ENCODE measurements around the gene CLINT1.

Gene CLINT1

GRCh38 chr5:157902449-157903116 is 43.6 kb upstream of the CLINT1 start:
- Histone ChIP-seq H2AFZ (ENCODE audit: low read depth, low read length) (no peak overlapping the region), H4K20me1 (ENCODE audit: insufficient read depth, low read length) (no peaks in the 10 kb centered on the region)

GRCh38 chr5:157900644-157901043 is 41.7 kb upstream of the CLINT1 start:
- Histone ChIP-seq H3K9me3 (ENCODE audit: insufficient read depth, low read length) (no peaks in the 10 kb centered on the region), H3K27me3 (ENCODE audit: low read depth, low read length) (no peaks in the 10 kb centered on the region), H3K9ac (ENCODE audit: low read length) (no peak overlapping the region), H3K27ac (ENCODE audit: low read length) (no peak overlapping the region), H4K20me1 (ENCODE audit: insufficient read depth, low read length) (no peaks in the 10 kb centered on the region), H3K79me2 (ENCODE audit: low read length) (no peaks in the 10 kb centered on the region), H3K4me2 (ENCODE audit: low read length) (no peak overlapping the region), H3K36me3 (replicated peaks; ENCODE audit: low read depth, low read length) (no peaks in the 10 kb centered on the region), H3K4me1 (ENCODE audit: low read length) (0 out of 2 replicates have a peak, but pooled peaks cover 3% of the 10 kb centered on the region), H2AFZ (ENCODE audit: low read depth, low read length) (peak overlapping the region; percentile 65), H3K4me3 (ENCODE audit: low read length) (no peak overlapping the region)
- TF ChIP-seq EZH2phosphoT487 (IDR thresholded peaks at IDR 0.05; ENCODE audit: low read depth) = no peak
- TF ChIP-seq CTCF (IDR thresholded peaks at IDR 0.05; ENCODE audit: low read depth, low read length) = no peak

More at GRCh38 chr5:157902449-157903116, 43.6 kb upstream of the CLINT1 start:
- TF ChIP-seq EZH2phosphoT487 (IDR thresholded peaks at IDR 0.05; ENCODE audit: low read depth) (no peak), CTCF (IDR thresholded peaks at IDR 0.05; ENCODE audit: low read depth, low read length) (no peak)
- H3K4me1 ChIP-seq (ENCODE audit: low read length) = 0 out of 2 replicates have a peak, but pooled peaks cover 3% of the 10 kb centered on the region
- H3K36me3 ChIP-seq (replicated peaks; ENCODE audit: low read depth, low read length) = no peaks in the 10 kb centered on the region
- no peak overlapping the region for H3K4me3 ChIP-seq (ENCODE audit: low read length)
- no peak overlapping the region for H3K9ac ChIP-seq (ENCODE audit: low read length)
- H3K27me3 ChIP-seq (ENCODE audit: low read depth, low read length) = no peaks in the 10 kb centered on the region
- H3K4me2 ChIP-seq (ENCODE audit: low read length) = no peak overlapping the region
- no peak overlapping the region for H3K27ac ChIP-seq (ENCODE audit: low read length)
- no peaks in the 10 kb centered on the region for H3K9me3 ChIP-seq (ENCODE audit: insufficient read depth, low read length)
- no peaks in the 10 kb centered on the region for H3K79me2 ChIP-seq (ENCODE audit: low read length)

GRCh38 chr5:157893611-157894010 is 34.7 kb upstream of the CLINT1 start:
- H3K4me1 ChIP-seq (ENCODE audit: low read length) = peaks cover 22% of the 10 kb centered on the region
- no peaks in the 10 kb centered on the region for H3K79me2 ChIP-seq (ENCODE audit: low read length)
- H4K20me1 ChIP-seq (ENCODE audit: insufficient read depth, low read length) = no peaks in the 10 kb centered on the region
- no peak overlapping the region for H3K4me3 ChIP-seq (ENCODE audit: low read length)
- H3K36me3 ChIP-seq (replicated peaks; ENCODE audit: low read depth, low read length) = no peaks in the 10 kb centered on the region
- H3K27ac ChIP-seq (ENCODE audit: low read length) = no peak overlapping the region
- no peak overlapping the region for H2AFZ ChIP-seq (ENCODE audit: low read depth, low read length)
- TF ChIP-seq EZH2phosphoT487 (IDR thresholded peaks at IDR 0.05; ENCODE audit: low read depth) (no peak), CTCF (IDR thresholded peaks at IDR 0.05; ENCODE audit: low read depth, low read length) (no peak)
- H3K4me2 ChIP-seq (ENCODE audit: low read length) = no peak overlapping the region
- H3K9me3 ChIP-seq (ENCODE audit: insufficient read depth, low read length) = no peaks in the 10 kb centered on the region
- no peak overlapping the region for H3K9ac ChIP-seq (ENCODE audit: low read length)
- H3K27me3 ChIP-seq (ENCODE audit: low read depth, low read length) = no peaks in the 10 kb centered on the region

- no peaks in the 10 kb centered on the region for H4K20me1 ChIP-seq (ENCODE audit: insufficient read depth, low read length)
- H3K36me3 ChIP-seq (replicated peaks; ENCODE audit: low read depth, low read length) = no peaks in the 10 kb centered on the region
- no peak overlapping the region for H3K4me3 ChIP-seq (ENCODE audit: low read length)
- no peaks in the 10 kb centered on the region for H3K9me3 ChIP-seq (ENCODE audit: insufficient read depth, low read length)
- TF ChIP-seq CTCF (IDR thresholded peaks at IDR 0.05; ENCODE audit: low read depth, low read length) = no peak
- TF ChIP-seq EZH2phosphoT487 (IDR thresholded peaks at IDR 0.05; ENCODE audit: low read depth) = no peak
- no peak overlapping the region for H3K9ac ChIP-seq (ENCODE audit: low read length)
- no peaks in the 10 kb centered on the region for H3K27me3 ChIP-seq (ENCODE audit: low read depth, low read length)
- H2AFZ ChIP-seq (ENCODE audit: low read depth, low read length) = no peak overlapping the region
- no peak overlapping the region for H3K27ac ChIP-seq (ENCODE audit: low read length)
- H3K4me2 ChIP-seq (ENCODE audit: low read length) = no peak overlapping the region
- peaks cover 22% of the 10 kb centered on the region for H3K4me1 ChIP-seq (ENCODE audit: low read length)
- H3K79me2 ChIP-seq (ENCODE audit: low read length) = no peaks in the 10 kb centered on the region
Observed at GRCh38 chr5:157892974-157893373, 34.0 kb upstream of the CLINT1 start.
